ENCODE measurements around the gene LRRC9.

Gene LRRC9

DNA sequence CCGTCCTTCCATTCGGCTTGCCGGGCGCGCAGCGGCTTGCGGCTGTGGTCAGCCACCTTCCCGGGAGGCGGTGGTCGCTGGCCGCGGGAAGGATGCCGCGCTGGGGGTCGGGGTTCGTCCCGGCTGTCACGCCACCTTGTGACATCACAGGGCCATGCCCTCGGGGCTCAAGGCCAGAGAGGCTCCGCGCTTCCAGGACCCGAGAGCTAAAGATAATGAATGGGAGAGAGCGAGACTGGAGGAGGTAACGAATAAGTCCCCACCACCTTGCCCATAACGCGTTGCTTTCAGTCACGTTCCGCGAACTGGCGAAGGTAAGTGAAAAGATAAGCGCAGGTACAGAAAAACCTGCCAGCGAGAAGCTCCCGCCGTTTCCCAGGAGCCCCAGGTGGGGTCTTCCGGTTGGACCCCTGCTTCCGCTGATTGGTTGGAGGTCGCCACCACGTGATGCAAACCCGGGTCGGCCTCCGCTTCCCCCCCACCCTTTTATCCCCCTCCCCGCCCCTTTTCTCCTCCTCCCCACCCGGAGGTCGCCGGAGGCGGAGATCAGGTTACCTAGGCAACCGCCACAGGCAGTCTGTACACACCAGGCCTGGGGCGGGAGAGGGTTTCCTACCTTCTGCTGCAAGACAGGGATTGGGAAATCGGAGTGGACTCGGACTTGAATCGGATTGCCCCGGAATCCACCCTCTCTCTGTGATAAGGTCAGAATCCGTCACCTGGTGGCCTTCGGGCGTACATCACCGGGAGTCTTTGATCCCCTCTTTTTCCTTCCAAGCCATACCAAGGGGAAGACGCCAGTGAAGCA lies at the start of gene LRRC9:
LRRC9 (plus strand) TSS at position 575 of the 808 bp plus-strand sequence.
- H3K27me3 ChIP-seq (ENCODE audit: insufficient read depth, low read length) = no peaks in the 10 kb centered on the region
- H3K36me3 ChIP-seq (ENCODE audit: insufficient read depth, low read length) = no peaks in the 10 kb centered on the region
- H3K4me3 ChIP-seq (ENCODE audit: low read length) = peak within 1 kb of the TSS; percentile 71

DNA sequence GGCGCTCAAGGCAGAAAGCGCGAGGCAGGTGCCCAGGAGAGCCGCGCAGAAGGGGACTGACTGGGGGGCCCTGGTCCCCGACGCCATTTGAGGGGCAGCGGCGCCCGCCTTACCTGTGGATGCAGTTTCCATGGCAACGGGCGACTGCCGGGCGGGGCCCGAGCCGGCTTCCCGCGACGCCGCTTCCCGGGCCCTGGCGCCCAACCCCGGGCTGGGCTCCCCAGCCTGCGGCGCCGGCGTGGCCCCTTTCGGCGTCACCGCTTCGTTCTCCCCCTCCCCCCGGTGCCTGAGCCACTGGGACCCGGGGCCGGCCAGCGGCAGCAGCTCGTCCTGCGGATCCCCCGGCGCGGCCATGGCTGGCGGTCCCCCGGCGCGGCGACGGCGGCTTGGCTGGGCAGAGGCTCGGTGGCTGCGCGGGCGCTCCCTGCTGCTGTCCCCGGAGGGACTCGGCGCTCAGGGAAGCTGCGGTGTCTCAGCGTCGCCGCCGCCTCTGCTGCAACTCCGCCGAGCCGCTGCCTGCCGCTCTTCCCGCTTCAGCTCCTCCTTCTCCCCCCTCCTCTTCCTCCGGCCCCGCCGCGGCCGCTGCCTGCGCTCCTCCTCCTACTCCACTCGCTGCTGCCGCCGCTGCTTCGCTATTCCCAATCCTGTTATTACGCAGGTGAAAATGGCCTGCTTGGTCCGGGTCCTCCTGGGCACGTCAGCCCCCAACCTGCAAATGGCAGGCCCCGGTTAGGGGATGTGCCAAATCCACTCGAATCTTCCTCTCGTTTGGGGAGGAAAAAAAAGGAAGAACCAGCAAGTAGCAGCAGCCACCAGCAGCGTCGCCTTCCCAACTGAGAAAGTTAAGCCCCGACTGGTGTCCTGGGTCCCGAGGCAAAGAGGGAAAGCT lies 49.4 kb upstream of the LRRC9 start, which contains the start of gene RTN1:
RTN1 (minus strand) TSS at position 500 of the 889 bp plus-strand sequence; CDS start at position 354, 146 bp downstream.
- Histone ChIP-seq H3K9me3 (ENCODE audit: low read length) (no peaks in the 10 kb centered on the region), H3K4me3 (ENCODE audit: low read length) (peak within 1 kb of the TSS; percentile 57), H3K4me1 (ENCODE audit: insufficient read depth, low read length) (peaks cover 15% of the 10 kb centered on the region), H3K36me3 (ENCODE audit: insufficient read depth, low read length) (no peaks in the 10 kb centered on the region), H3K27me3 (ENCODE audit: insufficient read depth, low read length) (peaks cover 53% of the 10 kb centered on the region), H2AFZ (ENCODE audit: low read depth, low read length) (peak within 1 kb of the TSS; percentile 96)

More for the DNA sequence above, at the start of gene LRRC9:
- peak within 1 kb of the TSS; percentile 79 for H2AFZ ChIP-seq (ENCODE audit: low read depth, low read length)
- no peaks in the 10 kb centered on the region for H3K9me3 ChIP-seq (ENCODE audit: low read length)
- H3K4me1 ChIP-seq (ENCODE audit: insufficient read depth, low read length) = peaks cover 13% of the 10 kb centered on the region

- Histone ChIP-seq H3K36me3 (ENCODE audit: insufficient read depth, low read length) (no peaks in the 10 kb centered on the region), H3K4me1 (ENCODE audit: insufficient read depth, low read length) (peaks cover 15% of the 10 kb centered on the region), H2AFZ (ENCODE audit: low read depth, low read length) (peak overlapping the region; percentile 96), H3K9me3 (ENCODE audit: low read length) (no peaks in the 10 kb centered on the region), H3K27me3 (ENCODE audit: insufficient read depth, low read length) (peaks cover 50% of the 10 kb centered on the region), H3K4me3 (ENCODE audit: low read length) (peak overlapping the region; percentile 57)
These were observed 48.8 kb upstream of the LRRC9 start for GRCh38 chr14:59871166-59871495.

- Histone ChIP-seq H2AFZ (ENCODE audit: low read depth, low read length) (no peak overlapping the region), H3K36me3 (ENCODE audit: insufficient read depth, low read length) (no peaks in the 10 kb centered on the region), H3K4me1 (ENCODE audit: insufficient read depth, low read length) (no peaks in the 10 kb centered on the region), H3K4me3 (ENCODE audit: low read length) (no peak overlapping the region), H3K27me3 (ENCODE audit: insufficient read depth, low read length) (no peaks in the 10 kb centered on the region), H3K9me3 (ENCODE audit: low read length) (no peaks in the 10 kb centered on the region)
These were observed 37.0 kb upstream of the LRRC9 start for GRCh38 chr14:59882957-59883356.

- Histone ChIP-seq H3K36me3 (ENCODE audit: insufficient read depth, low read length) (no peaks in the 10 kb centered on the region), H3K4me3 (ENCODE audit: low read length) (no peak overlapping the region), H3K27me3 (ENCODE audit: insufficient read depth, low read length) (no peaks in the 10 kb centered on the region), H3K4me1 (ENCODE audit: insufficient read depth, low read length) (no peaks in the 10 kb centered on the region), H2AFZ (ENCODE audit: low read depth, low read length) (no peak overlapping the region), H3K9me3 (ENCODE audit: low read length) (no peaks in the 10 kb centered on the region)
These were observed 29.3 kb upstream of the LRRC9 start for GRCh38 chr14:59890676-59891075.

GRCh38 chr14:59895721-59896120 lies 24.2 kb upstream of the LRRC9 start:
- Histone ChIP-seq H3K4me1 (ENCODE audit: insufficient read depth, low read length) (no peaks in the 10 kb centered on the region), H3K27me3 (ENCODE audit: insufficient read depth, low read length) (no peaks in the 10 kb centered on the region), H3K36me3 (ENCODE audit: insufficient read depth, low read length) (no peaks in the 10 kb centered on the region), H3K4me3 (ENCODE audit: low read length) (no peak overlapping the region), H3K9me3 (ENCODE audit: low read length) (no peaks in the 10 kb centered on the region), H2AFZ (ENCODE audit: low read depth, low read length) (no peak overlapping the region)

DNA sequence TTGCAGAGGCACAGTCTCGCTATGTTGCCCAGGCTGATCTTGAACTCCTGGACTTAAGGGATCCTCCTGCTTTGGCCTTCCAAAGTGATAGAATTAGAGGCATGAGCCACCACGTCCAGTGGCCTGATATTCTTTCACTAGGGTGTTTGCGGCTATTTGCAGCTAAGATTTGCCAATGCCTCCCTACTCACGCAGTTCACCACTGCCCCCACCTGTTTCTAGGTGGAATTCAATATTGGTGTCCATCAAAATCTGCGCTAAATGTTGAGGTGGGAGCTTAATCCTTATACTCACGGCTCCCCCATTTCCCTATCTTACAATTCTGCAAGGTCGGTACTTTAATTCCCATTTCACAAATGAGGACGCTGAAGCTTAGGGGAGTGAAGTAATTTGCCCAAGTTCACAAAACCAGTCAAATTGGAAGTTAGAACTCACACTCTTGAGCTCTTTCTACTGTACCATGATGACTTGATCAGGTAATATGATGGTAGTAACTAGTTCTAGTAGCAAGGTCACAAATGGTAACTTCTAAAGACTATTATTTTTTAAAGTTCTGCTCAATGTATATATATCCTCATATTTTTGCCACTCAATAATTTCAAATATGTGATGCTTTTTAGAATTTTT lies 22.1 kb upstream of the LRRC9 start:
- no peaks in the 10 kb centered on the region for H3K4me1 ChIP-seq (ENCODE audit: insufficient read depth, low read length)

DNA sequence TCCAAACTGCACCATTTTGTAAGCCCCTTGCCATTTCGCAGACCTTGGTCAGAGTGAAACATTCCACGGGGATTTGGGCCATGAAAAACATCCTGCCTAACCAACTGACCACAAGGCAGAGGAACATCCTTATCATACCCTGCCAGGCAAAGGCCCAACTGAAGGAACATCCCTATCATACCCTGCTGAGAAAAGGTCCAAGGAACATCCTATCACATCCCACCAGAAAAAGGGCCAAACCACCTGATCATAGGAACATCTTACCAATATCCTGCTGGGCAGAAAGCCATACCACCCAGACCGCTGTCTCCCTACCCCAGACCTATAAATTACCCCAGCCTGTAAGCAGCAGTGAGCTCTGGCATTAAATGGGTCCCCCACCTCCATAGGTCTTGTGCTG lies 19.4 kb upstream of the LRRC9 start:
- H3K4me3 ChIP-seq (ENCODE audit: low read length) = no peak overlapping the region
- no peaks in the 10 kb centered on the region for H3K9me3 ChIP-seq (ENCODE audit: low read length)
- H3K4me1 ChIP-seq (ENCODE audit: insufficient read depth, low read length) = no peaks in the 10 kb centered on the region
- no peaks in the 10 kb centered on the region for H3K27me3 ChIP-seq (ENCODE audit: insufficient read depth, low read length)
- H3K36me3 ChIP-seq (ENCODE audit: insufficient read depth, low read length) = no peaks in the 10 kb centered on the region
- H2AFZ ChIP-seq (ENCODE audit: low read depth, low read length) = no peak overlapping the region

More for the DNA sequence above, 22.1 kb upstream of the LRRC9 start:
- H3K27me3 ChIP-seq (ENCODE audit: insufficient read depth, low read length) = no peaks in the 10 kb centered on the region
- no peak overlapping the region for H3K4me3 ChIP-seq (ENCODE audit: low read length)
- H3K9me3 ChIP-seq (ENCODE audit: low read length) = no peaks in the 10 kb centered on the region
- no peaks in the 10 kb centered on the region for H3K36me3 ChIP-seq (ENCODE audit: insufficient read depth, low read length)
- H2AFZ ChIP-seq (ENCODE audit: low read depth, low read length) = no peak overlapping the region

DNA sequence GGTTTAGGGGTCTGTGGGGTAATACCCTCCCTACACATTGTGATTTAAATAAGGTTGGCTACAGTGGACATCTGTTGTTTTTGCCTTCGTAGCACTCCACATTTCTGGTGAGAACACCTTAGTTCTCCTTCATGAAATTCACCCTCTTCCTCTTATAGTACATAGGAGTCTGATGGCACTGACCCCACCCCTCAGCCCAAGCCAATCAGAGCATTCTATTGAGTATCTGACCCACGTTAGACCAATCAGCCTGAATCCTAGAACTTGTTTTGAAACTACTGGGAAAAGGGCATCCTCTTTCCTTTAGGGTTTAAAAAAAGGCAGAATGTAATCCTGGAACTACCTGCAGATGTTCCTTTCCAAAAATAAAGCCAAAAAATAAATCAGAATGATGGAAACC lies 15.8 kb upstream of the LRRC9 start:
- Histone ChIP-seq H3K4me1 (ENCODE audit: insufficient read depth, low read length) (no peaks in the 10 kb centered on the region), H3K27me3 (ENCODE audit: insufficient read depth, low read length) (no peaks in the 10 kb centered on the region), H3K9me3 (ENCODE audit: low read length) (no peaks in the 10 kb centered on the region), H3K4me3 (ENCODE audit: low read length) (no peak overlapping the region), H3K36me3 (ENCODE audit: insufficient read depth, low read length) (no peaks in the 10 kb centered on the region), H2AFZ (ENCODE audit: low read depth, low read length) (no peak overlapping the region)

DNA sequence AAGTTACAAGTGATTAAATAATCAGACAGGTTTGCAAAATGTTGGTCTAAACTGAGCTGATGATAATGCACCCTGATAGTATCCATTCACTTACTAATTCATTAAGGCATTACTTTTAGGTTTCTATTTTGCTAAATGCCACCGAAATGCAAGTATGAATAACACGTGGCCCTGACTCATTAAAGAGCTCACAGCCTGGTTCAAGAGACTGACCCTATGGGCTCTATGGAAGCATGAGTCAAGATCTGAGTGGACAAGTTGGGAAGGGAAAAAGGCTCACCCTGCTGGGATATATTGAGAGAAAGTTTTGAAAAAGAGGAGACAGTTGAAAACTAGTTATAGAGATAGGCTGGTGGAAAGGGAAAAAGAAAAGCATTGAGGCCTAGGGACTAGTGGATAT lies 14.8 kb upstream of the LRRC9 start:
- no peaks in the 10 kb centered on the region for H3K27me3 ChIP-seq (ENCODE audit: insufficient read depth, low read length)
- H2AFZ ChIP-seq (ENCODE audit: low read depth, low read length) = no peak overlapping the region
- no peaks in the 10 kb centered on the region for H3K36me3 ChIP-seq (ENCODE audit: insufficient read depth, low read length)
- H3K4me1 ChIP-seq (ENCODE audit: insufficient read depth, low read length) = no peaks in the 10 kb centered on the region
- H3K9me3 ChIP-seq (ENCODE audit: low read length) = no peaks in the 10 kb centered on the region
- no peak overlapping the region for H3K4me3 ChIP-seq (ENCODE audit: low read length)

GRCh38 chr14:59912443-59912842 lies 7.5 kb upstream of the LRRC9 start:
- H3K4me1 ChIP-seq (ENCODE audit: insufficient read depth, low read length) = no peaks in the 10 kb centered on the region
- H3K27me3 ChIP-seq (ENCODE audit: insufficient read depth, low read length) = no peaks in the 10 kb centered on the region
- no peak overlapping the region for H3K4me3 ChIP-seq (ENCODE audit: low read length)
- H3K9me3 ChIP-seq (ENCODE audit: low read length) = no peaks in the 10 kb centered on the region
- H2AFZ ChIP-seq (ENCODE audit: low read depth, low read length) = no peak overlapping the region
- H3K36me3 ChIP-seq (ENCODE audit: insufficient read depth, low read length) = no peaks in the 10 kb centered on the region

GRCh38 chr14:59913187-59913586 lies 6.8 kb upstream of the LRRC9 start:
- Histone ChIP-seq H3K4me3 (ENCODE audit: low read length) (no peak overlapping the region), H3K9me3 (ENCODE audit: low read length) (no peaks in the 10 kb centered on the region), H2AFZ (ENCODE audit: low read depth, low read length) (no peak overlapping the region), H3K36me3 (ENCODE audit: insufficient read depth, low read length) (no peaks in the 10 kb centered on the region), H3K4me1 (ENCODE audit: insufficient read depth, low read length) (peaks cover 4% of the 10 kb centered on the region), H3K27me3 (ENCODE audit: insufficient read depth, low read length) (no peaks in the 10 kb centered on the region)

All from neuron (in vitro differentiated cells).